HepG2 (cell line): ENCODE data around the gene DENND4B. TPM values are rescaled to one million over a fixed set of nuclear protein-coding genes. Genes with fewer than 3 reads are reported as not detected.

Experiments
- HIVEP1 ChIP-seq: sonication (generic); formaldehyde crosslinking; IDR thresholded peaks from 2 replicates; pipeline ENCODE4 v1.4.0; 2020; ENCODE audit warnings: mild to moderate bottlenecking, missing genetic modification reagents
- MEIS2 ChIP-seq: sonication (generic); formaldehyde crosslinking; IDR thresholded peaks from 2 replicates; pipeline ENCODE4 v1.9.0; 2021; ENCODE audit warnings: mild to moderate bottlenecking, missing genetic modification reagents
- NFE2L2 ChIP-seq: fragments of 150-350 bp; IDR thresholded peaks from 2 replicates; pipeline ENCODE4 v1.6.1; 2014; ENCODE audit warnings: low read length
- NPAS2 ChIP-seq: sonication (generic); formaldehyde crosslinking; IDR thresholded peaks from 2 replicates; pipeline ENCODE4 v1.8.0; 2022; ENCODE audit warnings: mild to moderate bottlenecking, missing genetic modification reagents, borderline replicate concordance
- POLR2AphosphoS5 ChIP-seq: IDR thresholded peaks from 2 replicates; pipeline ENCODE4 v1.6.1; 2012; ENCODE audit warnings: low read depth, low read length
- RFXANK ChIP-seq: IDR thresholded peaks from 2 replicates; pipeline ENCODE4 v1.6.1; 2016
- SRF ChIP-seq: IDR thresholded peaks from 2 replicates; pipeline ENCODE4 v1.6.1; 2011; ENCODE audit warnings: mild to moderate bottlenecking, low read depth, low read length, moderate library complexity
- ZBTB7A ChIP-seq: sonication (generic); formaldehyde crosslinking; IDR thresholded peaks from 2 replicates; pipeline ENCODE4 v1.8.0; 2022; ENCODE audit warnings: mild to moderate bottlenecking, missing genetic modification reagents
- ZNF205 ChIP-seq: IDR thresholded peaks from 2 replicates; pipeline ENCODE4 v1.6.1; 2018; ENCODE audit warnings: missing biosample characterization, missing genetic modification reagents
- ZNF557 ChIP-seq: sonication (generic); formaldehyde crosslinking; IDR thresholded peaks from 2 replicates; pipeline ENCODE4 v1.4.0; 2020; ENCODE audit warnings: missing genetic modification reagents
- ZNF605 ChIP-seq: sonication (generic); formaldehyde crosslinking; IDR thresholded peaks from 2 replicates; pipeline ENCODE4 v1.8.0; 2022; ENCODE audit warnings: mild to moderate bottlenecking, missing genetic modification reagents
- ZNF737 ChIP-seq: sonication (generic); formaldehyde crosslinking; IDR thresholded peaks from 2 replicates; pipeline ENCODE4 v1.5.0; 2020; ENCODE audit warnings: missing genetic modification reagents, mild to moderate bottlenecking, borderline replicate concordance
- polyA plus RNA-seq, 8 experiments: library from polyadenylated mRNA; depleted of rRNA in 3 of 8; stranded (reverse) in 7 of 8; unstranded in 1 of 8; fragments of >200 nt; fragmentation: Illumina TruSeq in 4 of 8; extraction: Trizol in 4 of 8; gene quantifications; 2 replicates each; pipeline versions ENCODE4 v1.2.1 to v1.2.3, GENCODE V29; 2011 to 2016; ENCODE audit warnings: low read depth in 4 of 8, missing spikeins in 1 of 8, mixed read lengths in 1 of 8; ENCODE audit not compliant: insufficient read depth in 1 of 8
- total RNA-seq, 5 experiments: library from RNA; depleted of rRNA; stranded (reverse); fragments of >200 nt; fragmentation: Illumina TruSeq; extraction: Trizol; gene quantifications; 2 replicates each; pipeline ENCODE4 v1.2.3, GENCODE V29; 2016; ENCODE audit warnings: low read depth in 1 of 5
- TF ChIP-seq, protein P1 (sequence below): sonication (generic); formaldehyde crosslinking; IDR thresholded peaks from 2 replicates; pipeline ENCODE4 v1.5.1; 2020; ENCODE audit warnings: mild to moderate bottlenecking, missing genetic modification reagents, borderline replicate concordance
- TF ChIP-seq, protein P2 (sequence below): sonication (generic); formaldehyde crosslinking; IDR thresholded peaks from 2 replicates; pipeline ENCODE4 v1.8.1; 2023; ENCODE audit warnings: mild to moderate bottlenecking, moderate library complexity, missing genetic modification reagents
- TF ChIP-seq, protein P3 (sequence below): sonication (generic); formaldehyde crosslinking; IDR thresholded peaks from 2 replicates; pipeline ENCODE4 v1.8.0; 2022; ENCODE audit warnings: mild to moderate bottlenecking, missing genetic modification reagents, moderate library complexity
- TF ChIP-seq, protein P4 (sequence below): sonication (generic); formaldehyde crosslinking; IDR thresholded peaks from 2 replicates; pipeline ENCODE4 v1.5.1; 2020; ENCODE audit warnings: missing genetic modification reagents, mild to moderate bottlenecking, borderline replicate concordance
- TF ChIP-seq, protein P5 (sequence below): sonication (generic); formaldehyde crosslinking; IDR thresholded peaks from 2 replicates; pipeline ENCODE4 v1.4.0; 2020; ENCODE audit warnings: mild to moderate bottlenecking, missing genetic modification reagents
- TF ChIP-seq, protein P6 (sequence below): sonication (generic); formaldehyde crosslinking; IDR thresholded peaks from 2 replicates; pipeline ENCODE4 v1.4.0; 2020; ENCODE audit warnings: missing genetic modification reagents
- TF ChIP-seq, protein P7 (sequence below): IDR thresholded peaks from 2 replicates; pipeline ENCODE4 v1.6.1; 2016; ENCODE audit warnings: low read depth

DENND4B gene
- total and polyA plus RNA-seq, 2 of the 13 experiments (the other 11 are each of a cell fraction or from before 2014, with no cell fraction given): 15.1 to 20.3 TPM

DNA sequence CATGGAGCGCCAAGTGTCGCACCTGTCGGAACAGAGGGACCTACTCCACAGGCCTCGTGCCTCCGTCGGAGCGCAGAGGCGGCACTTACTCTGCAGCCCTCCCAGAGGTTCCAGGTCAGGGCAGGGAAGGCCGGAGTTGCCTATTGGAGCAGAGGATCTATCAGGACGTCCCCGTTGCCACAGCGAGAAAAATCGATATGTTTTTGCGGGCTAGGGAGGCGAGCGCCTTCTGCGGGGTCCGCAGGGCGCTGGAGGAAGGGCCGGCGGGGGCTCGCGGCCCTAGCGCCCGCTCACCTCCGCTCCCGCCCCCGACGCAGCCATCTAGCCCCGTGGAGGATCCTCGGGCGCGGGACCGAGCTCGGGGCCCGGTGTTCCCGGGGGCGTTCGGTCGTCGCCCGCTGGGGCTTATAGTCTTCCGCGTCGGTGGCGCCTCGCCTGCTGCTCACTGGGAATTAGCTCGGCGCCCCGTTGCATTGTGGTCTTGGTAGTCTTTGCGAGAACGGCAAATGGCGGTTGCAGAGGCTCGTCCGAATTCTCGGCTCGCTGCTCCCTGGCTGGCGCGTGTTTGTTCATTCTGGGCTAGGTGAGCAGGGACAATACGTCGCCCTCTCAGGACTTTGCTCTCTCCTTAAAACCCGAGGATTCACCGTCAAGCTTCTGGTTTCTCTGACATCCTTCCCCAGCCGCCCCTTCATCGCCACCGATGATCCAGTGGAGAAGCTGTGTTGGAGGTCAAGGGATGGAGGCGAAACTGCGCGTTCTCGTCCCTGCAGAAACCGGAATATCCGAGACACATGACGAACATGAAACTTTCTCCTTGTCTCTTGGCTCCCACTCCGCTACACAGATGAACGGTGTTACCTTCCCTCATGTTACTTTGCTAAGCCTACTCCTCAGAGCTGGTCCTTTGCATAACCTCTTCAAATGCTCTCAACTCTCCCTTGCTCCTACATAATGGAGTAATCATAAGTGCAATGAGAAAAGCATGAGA is 31.0 kb upstream of the DENND4B start, which contains the start of gene JTB (continued):
- TF ChIP-seq, protein P1, sequence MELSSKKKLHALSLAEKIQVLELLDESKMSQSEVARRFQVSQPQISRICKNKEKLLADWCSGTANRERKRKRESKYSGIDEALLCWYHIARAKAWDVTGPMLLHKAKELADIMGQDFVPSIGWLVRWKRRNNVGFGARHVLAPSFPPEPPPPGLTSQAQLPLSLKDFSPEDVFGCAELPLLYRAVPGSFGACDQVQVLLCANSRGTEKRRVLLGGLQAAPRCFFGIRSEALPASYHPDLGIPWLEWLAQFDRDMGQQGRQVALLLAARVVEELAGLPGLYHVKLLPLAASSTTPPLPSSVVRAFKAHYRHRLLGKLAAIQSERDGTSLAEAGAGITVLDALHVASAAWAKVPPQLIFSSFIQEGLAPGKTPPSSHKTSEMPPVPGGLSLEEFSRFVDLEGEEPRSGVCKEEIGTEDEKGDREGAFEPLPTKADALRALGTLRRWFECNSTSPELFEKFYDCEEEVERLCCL (CRISPR knock-in tag): peak; percentile 40; the same call in 1 of the 2 replicates
- TF ChIP-seq NFE2L2: no peak
- TF ChIP-seq, protein P2, sequence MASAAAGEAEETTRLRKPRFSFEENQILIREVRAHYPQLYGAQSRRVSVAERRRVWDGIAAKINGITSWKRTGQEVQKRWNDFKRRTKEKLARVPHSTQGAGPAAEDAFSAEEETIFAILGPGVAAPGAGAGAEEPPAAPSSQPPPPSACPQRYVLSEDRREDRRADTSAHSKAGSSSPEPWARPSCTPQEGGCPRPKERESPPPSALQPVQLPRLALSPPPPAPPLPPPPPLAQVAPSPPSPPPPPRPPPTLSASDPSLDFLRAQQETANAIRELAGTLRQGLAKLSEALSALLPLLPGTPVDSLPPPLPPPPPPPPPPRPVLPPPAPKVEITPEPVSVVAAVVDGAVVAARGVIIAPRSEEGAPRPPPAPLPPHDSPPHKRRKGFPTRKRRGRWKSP (CRISPR knock-in tag): no peak
- TF ChIP-seq ZNF737 (CRISPR knock-in tag): 0 out of 2 replicates have a peak, but pooled peaks have one; percentile 71
- TF ChIP-seq, protein P3, sequence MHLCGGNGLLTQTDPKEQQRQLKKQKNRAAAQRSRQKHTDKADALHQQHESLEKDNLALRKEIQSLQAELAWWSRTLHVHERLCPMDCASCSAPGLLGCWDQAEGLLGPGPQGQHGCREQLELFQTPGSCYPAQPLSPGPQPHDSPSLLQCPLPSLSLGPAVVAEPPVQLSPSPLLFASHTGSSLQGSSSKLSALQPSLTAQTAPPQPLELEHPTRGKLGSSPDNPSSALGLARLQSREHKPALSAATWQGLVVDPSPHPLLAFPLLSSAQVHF (CRISPR knock-in tag): peak; percentile 73; the same call in 1 of the 2 replicates
- no peak for TF ChIP-seq ZNF557
- TF ChIP-seq RFXANK (CRISPR knock-in tag): no peak
- no peak for TF ChIP-seq ZBTB7A (CRISPR knock-in tag)
- peak; percentile 72 for TF ChIP-seq HIVEP1
- TF ChIP-seq POLR2AphosphoS5: peak; percentile 79
- TF ChIP-seq, protein P4, sequence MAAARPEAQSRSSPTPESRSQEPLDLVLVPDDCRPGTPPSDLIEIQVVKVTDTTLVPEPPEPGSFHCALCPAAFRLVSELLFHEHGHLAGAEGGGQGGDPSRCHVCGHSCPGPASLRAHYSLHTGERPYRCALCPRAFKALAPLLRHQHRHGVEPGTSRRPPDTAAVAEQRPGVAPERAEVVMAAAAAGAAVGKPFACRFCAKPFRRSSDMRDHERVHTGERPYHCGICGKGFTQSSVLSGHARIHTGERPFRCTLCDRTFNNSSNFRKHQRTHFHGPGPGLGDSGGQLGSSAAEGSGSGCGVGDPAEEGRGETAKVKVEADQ (CRISPR knock-in tag): no peak; the same call in 1 of the 2 replicates
- TF ChIP-seq ZNF205 (CRISPR knock-in tag): peak; percentile 99
- peak; percentile 1; the same call in 1 of the 2 replicates for TF ChIP-seq MEIS2 (CRISPR knock-in tag)
- TF ChIP-seq, protein P5, sequence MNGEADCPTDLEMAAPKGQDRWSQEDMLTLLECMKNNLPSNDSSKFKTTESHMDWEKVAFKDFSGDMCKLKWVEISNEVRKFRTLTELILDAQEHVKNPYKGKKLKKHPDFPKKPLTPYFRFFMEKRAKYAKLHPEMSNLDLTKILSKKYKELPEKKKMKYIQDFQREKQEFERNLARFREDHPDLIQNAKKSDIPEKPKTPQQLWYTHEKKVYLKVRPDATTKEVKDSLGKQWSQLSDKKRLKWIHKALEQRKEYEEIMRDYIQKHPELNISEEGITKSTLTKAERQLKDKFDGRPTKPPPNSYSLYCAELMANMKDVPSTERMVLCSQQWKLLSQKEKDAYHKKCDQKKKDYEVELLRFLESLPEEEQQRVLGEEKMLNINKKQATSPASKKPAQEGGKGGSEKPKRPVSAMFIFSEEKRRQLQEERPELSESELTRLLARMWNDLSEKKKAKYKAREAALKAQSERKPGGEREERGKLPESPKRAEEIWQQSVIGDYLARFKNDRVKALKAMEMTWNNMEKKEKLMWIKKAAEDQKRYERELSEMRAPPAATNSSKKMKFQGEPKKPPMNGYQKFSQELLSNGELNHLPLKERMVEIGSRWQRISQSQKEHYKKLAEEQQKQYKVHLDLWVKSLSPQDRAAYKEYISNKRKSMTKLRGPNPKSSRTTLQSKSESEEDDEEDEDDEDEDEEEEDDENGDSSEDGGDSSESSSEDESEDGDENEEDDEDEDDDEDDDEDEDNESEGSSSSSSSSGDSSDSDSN (CRISPR knock-in tag): peak; percentile 86; the same call in 1 of the 2 replicates
- TF ChIP-seq, protein P6, sequence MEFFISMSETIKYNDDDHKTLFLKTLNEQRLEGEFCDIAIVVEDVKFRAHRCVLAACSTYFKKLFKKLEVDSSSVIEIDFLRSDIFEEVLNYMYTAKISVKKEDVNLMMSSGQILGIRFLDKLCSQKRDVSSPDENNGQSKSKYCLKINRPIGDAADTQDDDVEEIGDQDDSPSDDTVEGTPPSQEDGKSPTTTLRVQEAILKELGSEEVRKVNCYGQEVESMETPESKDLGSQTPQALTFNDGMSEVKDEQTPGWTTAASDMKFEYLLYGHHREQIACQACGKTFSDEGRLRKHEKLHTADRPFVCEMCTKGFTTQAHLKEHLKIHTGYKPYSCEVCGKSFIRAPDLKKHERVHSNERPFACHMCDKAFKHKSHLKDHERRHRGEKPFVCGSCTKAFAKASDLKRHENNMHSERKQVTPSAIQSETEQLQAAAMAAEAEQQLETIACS (CRISPR knock-in tag): no peak
- peak; percentile 94 for TF ChIP-seq ZNF605 (CRISPR knock-in tag)
- TF ChIP-seq, protein P7, sequence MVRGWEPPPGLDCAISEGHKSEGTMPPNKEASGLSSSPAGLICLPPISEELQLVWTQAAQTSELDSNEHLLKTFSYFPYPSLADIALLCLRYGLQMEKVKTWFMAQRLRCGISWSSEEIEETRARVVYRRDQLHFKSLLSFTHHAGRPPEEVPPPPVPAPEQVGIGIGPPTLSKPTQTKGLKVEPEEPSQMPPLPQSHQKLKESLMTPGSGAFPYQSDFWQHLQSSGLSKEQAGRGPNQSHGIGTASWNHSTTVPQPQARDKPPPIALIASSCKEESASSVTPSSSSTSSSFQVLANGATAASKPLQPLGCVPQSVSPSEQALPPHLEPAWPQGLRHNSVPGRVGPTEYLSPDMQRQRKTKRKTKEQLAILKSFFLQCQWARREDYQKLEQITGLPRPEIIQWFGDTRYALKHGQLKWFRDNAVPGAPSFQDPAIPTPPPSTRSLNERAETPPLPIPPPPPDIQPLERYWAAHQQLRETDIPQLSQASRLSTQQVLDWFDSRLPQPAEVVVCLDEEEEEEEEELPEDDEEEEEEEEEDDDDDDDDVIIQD: 0 out of 2 replicates have a peak, but pooled peaks have one; percentile 5
- no peak for TF ChIP-seq SRF
- TF ChIP-seq NPAS2 (CRISPR knock-in tag): no peak
